K562 (cell line): ENCODE results near the gene ANKRD11. TPM values are rescaled to one million over a fixed set of nuclear protein-coding genes. Genes with fewer than 3 reads are reported as not detected.

Experiments
- ATAC-seq: fragments of 200-7000 bp; cut with Tn5 transposase; 3 replicates; pipeline ENCODE4 v1.9.1; 2020; ENCODE audit warnings: moderate library complexity
- BruUV-seq: library from RNA; stranded (reverse); fragments of 400-500 nt; replicated peaks from 2 replicates; lab custom pipeline; 2021; lab: Mats Ljungman, UMichigan
- CTCF ChIA-PET: fragments of 300-600 bp; formaldehyde crosslinking; extraction: SDS; loops from one replicate; lab custom pipeline; 2021; ENCODE audit warnings: low intra/inter-chr PET ratio; lab: Yijun Ruan, JAX
- POLR2A ChIA-PET: fragments of 300-600, 350-650 bp; sonication (Branson Sonifier 250); formaldehyde crosslinking; extraction: SDS; loops from one replicate; lab custom pipeline; 2021; ENCODE audit warnings: antibody characterized with exemption, inconsistent platforms; lab: Yijun Ruan, JAX
- DNase-seq, 4 experiments: peaks; one replicate each; pipeline versions ENCODE4 v3.0.0 to v3.0.0-alpha.2; 2011 to 2018; ENCODE audit warnings: low spot score in 3 of 4, mixed read lengths in 3 of 4; ENCODE audit errors: extremely low read depth in 1 of 4
- FAIRE-seq: peaks from 2 replicates; lab custom pipeline; 2011; peaks lifted over from hg19 to GRCh38; lab: Jason Lieb, UNC
- H2AFZ ChIP-seq: 2 replicates; pipeline ENCODE4 v1.6.0; 2011; ENCODE audit warnings: low read depth, low read length, control low read depth, inconsistent platforms
- H3K27ac ChIP-seq: fragments of 200-600 bp; 3 replicates; pipeline ENCODE4 v1.8.0; 2011; ENCODE audit warnings: low read depth, mild to moderate bottlenecking, control low read depth, inconsistent platforms, low read length, moderate library complexity, mixed read lengths; ENCODE audit errors: extremely low read depth
- H3K27me3 ChIP-seq, 2 experiments: fragments of 300-600 bp in 1 of 2; 2 replicates in 1 of 2; 3 replicates in 1 of 2; pipeline versions ENCODE4 v1.6.0 to v1.8.0; 2011; ENCODE audit warnings: inconsistent platforms in 2 of 2, low read length in 2 of 2, mild to moderate bottlenecking in 1 of 2, mixed read lengths in 1 of 2, moderate library complexity in 1 of 2; ENCODE audit not compliant: control insufficient read depth in 2 of 2, insufficient read depth in 2 of 2
- H3K36me3 ChIP-seq: fragments of 300-600 bp; 3 replicates; pipeline ENCODE4 v1.8.0; 2011; ENCODE audit warnings: mild to moderate bottlenecking, low read length, inconsistent platforms; ENCODE audit not compliant: control insufficient read depth, insufficient read depth
- H3K4me1 ChIP-seq, 2 experiments: fragments of 200-600 bp in 1 of 2; replicated peaks in 1 of 2; 2 replicates in 1 of 2; 3 replicates in 1 of 2; pipeline versions ENCODE4 v1.5.1 to v1.8.0; 2011; ENCODE audit warnings: inconsistent platforms in 2 of 2, low read length in 2 of 2, mild to moderate bottlenecking in 1 of 2, mixed read lengths in 1 of 2, moderate library complexity in 1 of 2; ENCODE audit not compliant: control insufficient read depth in 2 of 2, insufficient read depth in 2 of 2
- H3K4me2 ChIP-seq: 2 replicates; pipeline ENCODE4 v1.6.1; 2011; ENCODE audit warnings: low read length, control low read depth, inconsistent platforms, mixed read lengths; ENCODE audit not compliant: insufficient read depth
- H3K4me3 ChIP-seq: fragments of 200-600 bp; sonication (generic), shearing (Covaris generic); 2 replicates; pipeline ENCODE4 v1.5.1; 2016; ENCODE audit warnings: control low read depth, inconsistent platforms
- H3K79me2 ChIP-seq: fragments of 200-600 bp; 3 replicates; pipeline ENCODE4 v1.8.0; 2011; ENCODE audit warnings: low read length, inconsistent platforms; ENCODE audit not compliant: control insufficient read depth, insufficient read depth
- H3K9ac ChIP-seq, 2 experiments: 2 replicates each; pipeline versions ENCODE4 v1.6.0 to v1.6.1; 2011; ENCODE audit warnings: low read depth in 2 of 2, low read length in 2 of 2, control low read depth in 1 of 2, inconsistent platforms in 1 of 2, mild to moderate bottlenecking in 1 of 2, mixed read lengths in 1 of 2; ENCODE audit not compliant: insufficient read depth in 1 of 2
- H3K9me1 ChIP-seq: one replicate; pipeline ENCODE4 v1.6.0; 2011; ENCODE audit warnings: inconsistent platforms, mild to moderate bottlenecking, low read length, moderate library complexity; ENCODE audit not compliant: control insufficient read depth, insufficient read depth
- H3K9me3 ChIP-seq: replicated peaks from 2 replicates; pipeline ENCODE4 v1.5.1; 2011; ENCODE audit warnings: low read depth, low read length, inconsistent platforms; ENCODE audit not compliant: control insufficient read depth, insufficient read depth
- H4K20me1 ChIP-seq: replicated peaks from 2 replicates; pipeline ENCODE4 v1.6.1; 2011; ENCODE audit warnings: low read length, inconsistent platforms, mixed read lengths; ENCODE audit not compliant: control insufficient read depth, insufficient read depth
- CBX5 ChIP-seq: IDR thresholded peaks from 2 replicates; pipeline ENCODE4 v1.6.1; 2014; ENCODE audit warnings: low read depth, borderline replicate concordance
- LEF1 ChIP-seq: fragments of 450-650 bp; IDR thresholded peaks from 2 replicates; pipeline ENCODE4 v1.6.1; 2016; ENCODE audit warnings: mild to moderate bottlenecking
- POLR2G ChIP-seq: fragments of 200-400 bp; formaldehyde crosslinking; IDR thresholded peaks from 2 replicates; pipeline ENCODE4 v1.6.1; 2017; ENCODE audit warnings: low read depth, mild to moderate bottlenecking, antibody characterized with exemption, low read length, moderate library complexity
- RBM22 ChIP-seq: fragments of 200-400 bp; formaldehyde crosslinking; IDR thresholded peaks from 2 replicates; pipeline ENCODE4 v1.6.1; 2018; ENCODE audit warnings: low read length, low read depth; ENCODE audit not compliant: poor library complexity, severe bottlenecking
- ZFP1 ChIP-seq: fragments of 450-650 bp; formaldehyde crosslinking; IDR thresholded peaks from 2 replicates; pipeline ENCODE4 v1.4.0; 2020; ENCODE audit warnings: mild to moderate bottlenecking, mixed read lengths
- WGBS: fragments of 100-300 bp; shearing (Covaris generic); methylation state at CpG from one replicate; pipeline ENCODE4 v1.1.6; 2016; ENCODE audit warnings: low coverage, mixed read lengths; ENCODE audit not compliant: insufficient coverage; ENCODE audit errors: missing lambda C conversion rate; 5-methylcytosine and 5-hydroxymethylcytosine counted together
- in situ Hi-C: fragments of 300-500 bp; cut with MboI; formaldehyde crosslinking; loops from 4 replicates; pipeline ENCODE4 v1.15.0; 2018; ENCODE audit warnings: inconsistent platforms, mixed read lengths
- intact Hi-C: fragments of 100-400 bp; cut with micrococcal nuclease; formaldehyde crosslinking; loops from 2 replicates; pipeline ENCODE4 v1.14.2; 2022
- polyA plus RNA-seq, 8 experiments: library from polyadenylated mRNA; depleted of rRNA in 4 of 8; stranded (reverse) in 5 of 8; unstranded in 3 of 8; fragments of >200 nt; fragmentation: Nextera tagmentation in 2 of 8; fragmentation: Illumina TruSeq in 1 of 8; extraction: Ambion mirVana in 2 of 8; extraction: Trizol in 1 of 8; gene quantifications; 2 replicates each; pipeline versions ENCODE4 v1.2.1 to v1.2.3, GENCODE V29; 2011 to 2014; ENCODE audit warnings: inconsistent platforms in 1 of 8, missing spikeins in 1 of 8
- total RNA-seq, 7 experiments: library from RNA; depleted of rRNA in 6 of 7; stranded (reverse); fragments of >200 nt in 6 of 7; fragmentation: Illumina TruSeq in 2 of 7; extraction: Trizol in 2 of 7; gene quantifications; 2 replicates each; pipeline versions ENCODE4 v1.2.1 to v1.2.3, GENCODE V29; 2011 to 2021; ENCODE audit warnings: low replicate concordance in 1 of 7

The ANKRD11 gene
- total and polyA plus RNA-seq, 9 of the 15 experiments (the other 6 are each of a cell fraction or from before 2014, with no cell fraction given): 4.7 to 126 (median 31.7) TPM

GRCh38 chr16:89318430-89318758 is 172.0 kb downstream of the ANKRD11 start:
- intact Hi-C loops: no loop called here
- peaks cover 65 to 85% of the 10 kb centered on the region in 2 experiments for H3K4me1 ChIP-seq
- ATAC-seq (no peak), FAIRE-seq (no peak), DNase-seq (no peak)
- H3K4me2 ChIP-seq: no peak overlapping the region
- no peaks in the 10 kb centered on the region for H3K27me3 ChIP-seq
- H3K79me2 ChIP-seq: peaks cover 98% of the 10 kb centered on the region
- H4K20me1 ChIP-seq: peaks cover 72% of the 10 kb centered on the region
- no peak overlapping the region for H2AFZ ChIP-seq
- no peaks in the 10 kb centered on the region for H3K9me3 ChIP-seq
- H3K9me1 ChIP-seq: peaks cover 42% of the 10 kb centered on the region
- in situ Hi-C loops: no loop called here
- H3K27ac ChIP-seq: no peak overlapping the region; the same call in 2 of the 3 replicates
- peaks cover 55% of the 10 kb centered on the region; the same call in 2 of the 3 replicates for H3K36me3 ChIP-seq
- TF ChIP-seq RBM22 (peak; percentile 81), CBX5 (no peak)
- CTCF ChIA-PET: no interaction called here
- H3K9ac ChIP-seq: peak overlapping the region in 1 of 2 experiments; percentile 79; a peak in 2 of 4 replicates
- 91% methylated on average over 11 of the region's 11 CpGs for WGBS
- no peak overlapping the region for H3K4me3 ChIP-seq
- no TSS peak for BruUV-seq
- POLR2A ChIA-PET: interaction anchor here (0.7 kb wide), 1 partner anchor 12 kb away, joined by 3 read pairs; no protein-coding TSS in a partner anchor

- Histone ChIP-seq H3K4me2 (no peak overlapping the region), H3K4me3 (no peak overlapping the region), H3K9me3 (no peaks in the 10 kb centered on the region), H3K27ac (no peak overlapping the region), H3K27me3 (no peaks in the 10 kb centered on the region), H3K36me3 (peaks cover 59% of the 10 kb centered on the region; the same call in 2 of the 3 replicates), H4K20me1 (peaks cover 72% of the 10 kb centered on the region), H3K79me2 (peaks cover 99% of the 10 kb centered on the region), H3K9me1 (peaks cover 42% of the 10 kb centered on the region), H3K9ac (peak overlapping the region in 1 of 2 experiments; percentile 70; a peak in 2 of 4 replicates), H2AFZ (no peak overlapping the region), H3K4me1 (peaks cover 62 to 83% of the 10 kb centered on the region in 2 experiments)
- FAIRE-seq (no peak), ATAC-seq (no peak), DNase-seq (no peak)
- no peak for TF ChIP-seq ZFP1 (CRISPR knock-in tag)
- peak; percentile 97 for TF ChIP-seq RBM22
- TF ChIP-seq LEF1: no peak
- TF ChIP-seq POLR2G: peak; percentile 60; the same call in 1 of the 2 replicates
- POLR2A ChIA-PET: interaction anchor here (0.7 to 1.6 kb wide), 2 partner anchors 10 to 12 kb away, joined by 3 read pairs; no protein-coding TSS in a partner anchor
- no TSS peak for BruUV-seq
- in situ Hi-C loops (no loop called here), intact Hi-C loops (no loop called here)
- CTCF ChIA-PET: no interaction called here
- 95% methylated on average over 22 of the region's 23 CpGs for WGBS
These were observed 172.5 kb downstream of the ANKRD11 start for GRCh38 chr16:89317729-89318429.
